Heart left ventricle (tissue), 16 donors: ENCODE measurements around the gene TDRD7. TPM values are rescaled to one million over a fixed set of nuclear protein-coding genes. Genes with fewer than 3 reads are reported as not detected.

Source experiments
- ATAC-seq, 4 donors: fragments of 200-7000 bp; cut with Tn5 transposase; one replicate each; pipeline ENCODE4 v1.9.1; 2020 to 2022; ENCODE audit warnings: moderate library complexity in 4 of 4, mild to moderate bottlenecking in 3 of 4, moderate number of reproducible peaks in 1 of 4
- DNase-seq, 5 donors: peaks; one replicate each; pipeline ENCODE4 v3.0.0-alpha.2; 2020
- H3K27ac ChIP-seq, 12 donors: fragments of 200-600 bp; sonication (generic) in 4 of 12; one replicate each; pipeline versions ENCODE4 v1.5.0 to v1.8.0; 2016 to 2022; ENCODE audit warnings: mild to moderate bottlenecking in 2 of 12
- H3K27me3 ChIP-seq, 9 donors: fragments of 200-600 bp; sonication (generic) in 2 of 9; one replicate each; pipeline versions ENCODE4 v1.5.1 to v1.8.0; 2016 to 2022; ENCODE audit warnings: mild to moderate bottlenecking in 3 of 9
- H3K36me3 ChIP-seq, 9 donors: fragments of 200-600 bp; sonication (generic) in 2 of 9; one replicate each; pipeline versions ENCODE4 v1.5.0 to v1.8.0; 2018 to 2022; ENCODE audit warnings: mild to moderate bottlenecking in 2 of 9
- H3K4me1 ChIP-seq, 12 donors: fragments of 200-600 bp; sonication (generic) in 4 of 12; one replicate each; pipeline versions ENCODE4 v1.5.0 to v1.8.0; 2016 to 2022; ENCODE audit warnings: mild to moderate bottlenecking in 3 of 12
- H3K4me3 ChIP-seq, 12 donors: fragments of 200-600 bp; sonication (generic) in 4 of 12; one replicate each; pipeline versions ENCODE4 v1.5.0 to v1.8.0; 2017 to 2022; ENCODE audit warnings: mild to moderate bottlenecking in 9 of 12, moderate library complexity in 4 of 12
- H3K9me3 ChIP-seq, 12 donors: fragments of 200-600 bp; sonication (generic) in 4 of 12; one replicate each; pipeline versions ENCODE4 v1.5.0 to v1.8.0; 2016 to 2022; ENCODE audit warnings: mild to moderate bottlenecking in 1 of 12
- CTCF ChIP-seq, 12 donors: fragments of 200-600 bp; sonication (generic) in 4 of 12; IDR thresholded peaks; one replicate each; pipeline versions ENCODE4 v1.5.0 to v1.8.0; 2018 to 2022; ENCODE audit warnings: antibody characterized with exemption in 12 of 12, mild to moderate bottlenecking in 5 of 12
- POLR2A ChIP-seq, 2 donors: fragments of 450-650 bp; IDR thresholded peaks; one replicate each; pipeline ENCODE4 v1.6.1; 2017; ENCODE audit warnings: antibody characterized with exemption in 2 of 2, mild to moderate bottlenecking in 2 of 2, moderate library complexity in 2 of 2
- WGBS, 4 donors: extraction: QIAGEN DNeasy Blood & Tissue Kit in 2 of 4; methylation state at CpG; one replicate each; pipeline versions ENCODE4 v1.1.5 to v1.1.7; 2013 to 2018; 5-methylcytosine and 5-hydroxymethylcytosine counted together
- intact Hi-C, 10 donors: fragments of 100-400 bp; cut with DNase I; formaldehyde crosslinking; loops; one replicate each; pipeline versions ENCODE4 v1.11.1 to v1.14.2; 2022
- polyA plus RNA-seq, 2 donors: library from polyadenylated mRNA; stranded (reverse); fragments of 200-250 nt; gene quantifications; one replicate each; pipeline ENCODE4 v1.2.3, GENCODE V29; 2013
- total RNA-seq, 9 donors: library from RNA; depleted of rRNA in 2 of 9; stranded (reverse); fragments of >200 nt in 2 of 9; fragmentation: NEBNext Ultra II Directional in 3 of 9; extraction: Animal tissue kit (Norgen Biotek cat#: 25700) in 3 of 9; gene quantifications; one replicate each; pipeline versions ENCODE4 v1.1.0 to v1.2.4, GENCODE V29; 2016 to 2023
- donor health status: ischemic (EF 13 %, LVEDD 7.1; RV severe dilation, severe dysfunction).
- donor health status: healthy with polysubstance abuse.
- donor health status: DM: no; HTN: yes; CAD: no.
- donor health status: DM: no; HTN: no; CAD: no.
- donor health status: ischemic (EF 25% LVEDD 6.9; RV normal size, moderate dysfunction).
- donor health status: ischemic (EF 25% LVEDD 5.7; RV mildly dilated, moderate dysfunction).
- donor health status: healthy.
- donor health status: DM: yes; HTN: yes; CAD: no.
- donor health status: ischemic (EF 35%, LVEDD 5.7; RV mildly dilated, moderate dysfunction).
- donor health status: nonischemic (EF 11% LVEDD 7.7; RV severe dilation, severe dysfunction).
- donor health status: DM: yes; HTN: yes; CAD: no.
- donor health status: PGD.
- donor health status: ischemic (EF 29% LVEDD 5.4; RV normal size, mild dysfunction).
- donor health status: nonischemic (EF 23%, LVEDD 6.1; RV moderate dilation, normal function).

Gene TDRD7
- total and polyA plus RNA-seq, 11 donors, result 3.0 to 15.3 (median 8.9) TPM

GRCh38 chr9:97405551-97405950 is 6.3 kb upstream of the TDRD7 start:
- Histone ChIP-seq H3K27me3 (peaks cover 0 to 3% (median 0%) of the 10 kb centered on the region in 9 donors), H3K9me3 (peaks cover 0 to 22% (median 15%) of the 10 kb centered on the region in 12 donors), H3K4me1 (no peaks in the 10 kb centered on the region), H3K36me3 (no peaks in the 10 kb centered on the region), H3K4me3 (no peak overlapping the region), H3K27ac (no peak overlapping the region)
- ATAC-seq, result no peak
- intact Hi-C loops, result no loop called here
- DNase-seq, result no peak
- WGBS, 4 donors, result 40 to 63% (median 46%) methylated on average over 2 of the region's 2 CpGs
- no peak for TF ChIP-seq POLR2A (IDR thresholded peaks at IDR 0.05)
- TF ChIP-seq CTCF (IDR thresholded peaks at IDR 0.05), result no peak

- WGBS, 4 donors, result 67 to 79% (median 74%) methylated on average over 3 of the region's 3 CpGs
These were observed 5.2 kb upstream of the TDRD7 start for GRCh38 chr9:97406620-97407177.

GRCh38 chr9:97408562-97408961 is 3.3 kb upstream of the TDRD7 start:
- H3K36me3 ChIP-seq, result no peaks in the 10 kb centered on the region
- ATAC-seq (no peak), DNase-seq (no peak)
- no peak overlapping the region for H3K4me3 ChIP-seq
- intact Hi-C loops, result no loop called here
- no peak overlapping the region for H3K27ac ChIP-seq
- H3K27me3 ChIP-seq, result peaks cover 0 to 3% (median 0%) of the 10 kb centered on the region in 9 donors
- WGBS, 4 donors, result 79 to 90% (median 88%) methylated on average over 4 of the region's 4 CpGs
- TF ChIP-seq CTCF (IDR thresholded peaks at IDR 0.05) (no peak), POLR2A (IDR thresholded peaks at IDR 0.05) (no peak)
- peaks cover 0 to 15% (median 8%) of the 10 kb centered on the region in 12 donors for H3K4me1 ChIP-seq
- H3K9me3 ChIP-seq, result peaks cover 0 to 13% (median 10%) of the 10 kb centered on the region in 12 donors

More at GRCh38 chr9:97406620-97407177, 5.2 kb upstream of the TDRD7 start:
- intact Hi-C loops, result no loop called here
- Histone ChIP-seq H3K27me3 (peaks cover 0 to 3% (median 0%) of the 10 kb centered on the region in 9 donors), H3K9me3 (peaks cover 0 to 22% (median 15%) of the 10 kb centered on the region in 12 donors), H3K4me3 (no peak overlapping the region), H3K36me3 (no peaks in the 10 kb centered on the region), H3K4me1 (peaks cover 0 to 5% (median 0%) of the 10 kb centered on the region in 12 donors), H3K27ac (no peak overlapping the region)
- ATAC-seq, result no peak
- TF ChIP-seq POLR2A (IDR thresholded peaks at IDR 0.05), result no peak
- no peak for DNase-seq

GRCh38 chr9:97411440-97411788 is 482 bp upstream of the TDRD7 start:
- intact Hi-C loops, result loop anchor here in 8 of 10 donors (2.0 to 5.0 kb wide), 5 partner anchors 186 to 206 kb away; no protein-coding TSS in a partner anchor
- Histone ChIP-seq H3K36me3 (no peaks in the 10 kb centered on the region), H3K27me3 (peaks cover 0 to 3% (median 0%) of the 10 kb centered on the region in 9 donors), H3K4me3 (peak overlapping the region; percentile 64 to 100 (median 94)), H3K27ac (peak overlapping the region in 9 of 12 donors; percentile 10 to 96 (median 87)), H3K4me1 (peaks cover 0 to 22% (median 11%) of the 10 kb centered on the region in 12 donors), H3K9me3 (no peaks in the 10 kb centered on the region)
- peak in 1 of 4 donors; percentile 11 for ATAC-seq
- TF ChIP-seq CTCF (IDR thresholded peaks at IDR 0.05) (no peak), POLR2A (IDR thresholded peaks at IDR 0.05) (no peak)
- 25 to 30% (median 27%) methylated on average over 3 of the region's 3 CpGs for WGBS, 4 donors
- no peak for DNase-seq
